Measurements from ENCODE around the gene AMIGO1.

- TF ChIP-seq CREB1 (IDR thresholded peaks at IDR 0.05; ENCODE audit: low read depth) = no peak
- no peak for TF ChIP-seq REST (IDR thresholded peaks at IDR 0.05; ENCODE audit: low read depth)
- TF ChIP-seq RAD21 (IDR thresholded peaks at IDR 0.05; ENCODE audit: low read depth) = no peak
- no peak for TF ChIP-seq USF1 (IDR thresholded peaks at IDR 0.05)
- TF ChIP-seq MAX (IDR thresholded peaks at IDR 0.05) = no peak
- TF ChIP-seq YY1 (IDR thresholded peaks at IDR 0.05; ENCODE audit: low read depth) = no peak
- no peak for TF ChIP-seq TCF12 (IDR thresholded peaks at IDR 0.05; ENCODE audit: low read depth)
- TF ChIP-seq EP300 (IDR thresholded peaks at IDR 0.05; ENCODE audit: borderline replicate concordance) = no peak
- no peak for TF ChIP-seq CEBPB (IDR thresholded peaks at IDR 0.05)
- TF ChIP-seq EGR1 (IDR thresholded peaks at IDR 0.05) = no peak
- no peak for TF ChIP-seq TAF1 (IDR thresholded peaks at IDR 0.05; ENCODE audit: low read depth)
- TF ChIP-seq TEAD4 (IDR thresholded peaks at IDR 0.05) = no peak
- no peak for TF ChIP-seq FOXM1 (IDR thresholded peaks at IDR 0.05; ENCODE audit: borderline replicate concordance, low read depth)
- no peak for TF ChIP-seq ZBTB7A (IDR thresholded peaks at IDR 0.05; ENCODE audit: low read depth)
Observed at GRCh38 chr1:109468061-109468460, 41.5 kb downstream of the AMIGO1 start.

Measured in Ishikawa (cell line).